Activated T-cell treated with anti-CD3 and anti-CD28 coated beads for 4 hours (primary cell): ENCODE data around the gene DENND4A.
A peak's percentile ranks its signal among the peaks of the same experiment; 100 is the strongest.
"Not testable (repeated sequence)": the region's sequence is repeated elsewhere in the genome, so short reads cannot be mapped to it uniquely, and the experiment has no call there.

Source experiments
- DNase-seq: peaks from one replicate; pipeline ENCODE4 v3.0.0-alpha.2; 2020

DENND4A gene

GRCh38 chr15:65626856-65627255 is 165.2 kb downstream of the DENND4A start:
- no peak for DNase-seq

DNA sequence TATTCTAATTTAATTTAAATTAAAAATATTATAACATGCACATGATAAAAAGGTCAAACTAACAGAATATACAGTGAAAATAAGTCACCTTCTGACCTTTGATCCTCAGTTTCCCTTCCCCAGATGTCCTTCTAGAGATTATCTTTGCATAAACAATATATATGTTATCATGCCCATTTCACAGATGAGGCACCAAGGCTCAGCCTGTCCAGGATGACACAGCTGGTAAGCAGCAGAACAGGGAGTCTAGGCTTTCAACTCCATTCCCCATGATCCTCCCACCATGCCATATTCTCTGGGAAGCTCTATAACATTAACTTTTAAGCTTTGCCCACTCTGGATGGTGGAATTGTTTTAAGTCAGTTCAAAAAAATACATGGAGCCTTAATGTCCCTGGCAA is 169.0 kb downstream of the DENND4A start:
- no peak for DNase-seq

- DNase-seq: no peak
Measured at GRCh38 chr15:65621638-65622037, 170.5 kb downstream of the DENND4A start, which contains the start of gene SLC24A1. TSS of gene SLC24A1 (plus strand) at chr15:65621938. CDS start at chr15:65624081, 2,143 bp downstream.

DNA sequence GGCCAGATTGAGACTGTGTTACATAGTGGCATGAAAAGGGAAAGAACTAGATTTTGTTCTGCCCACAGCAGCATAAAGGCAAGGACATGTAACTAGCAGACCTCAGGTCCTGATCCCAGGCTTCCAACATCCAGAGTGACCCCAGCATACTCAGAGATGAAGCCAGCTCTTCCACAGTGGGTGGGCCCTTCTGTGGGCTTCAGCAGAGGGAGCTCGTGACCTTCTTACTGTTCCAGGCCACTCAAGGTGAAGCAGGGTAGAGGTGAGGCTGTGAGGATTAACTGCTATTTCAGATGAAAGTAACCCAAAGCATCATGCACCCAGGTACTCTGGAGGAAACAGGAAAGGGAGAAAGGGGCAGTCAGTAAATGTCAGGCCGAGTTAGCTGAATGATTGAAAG is 171.3 kb downstream of the DENND4A start:
- DNase-seq: no peak

GRCh38 chr15:65619626-65620290 is 172.3 kb downstream of the DENND4A start:
- no peak for DNase-seq

GRCh38 chr15:65618560-65619109 is 173.5 kb downstream of the DENND4A start:
- no peak for DNase-seq

- not testable (repeated sequence) for DNase-seq
Measured at GRCh38 chr15:65615887-65616286, 176.2 kb downstream of the DENND4A start.

GRCh38 chr15:65612949-65613744 is 178.9 kb downstream of the DENND4A start:
- no peak for DNase-seq

- DNase-seq: no peak
Measured at GRCh38 chr15:65612616-65612946, 179.5 kb downstream of the DENND4A start.

GRCh38 chr15:65611888-65612615 is 180.0 kb downstream of the DENND4A start:
- no peak for DNase-seq

DNA sequence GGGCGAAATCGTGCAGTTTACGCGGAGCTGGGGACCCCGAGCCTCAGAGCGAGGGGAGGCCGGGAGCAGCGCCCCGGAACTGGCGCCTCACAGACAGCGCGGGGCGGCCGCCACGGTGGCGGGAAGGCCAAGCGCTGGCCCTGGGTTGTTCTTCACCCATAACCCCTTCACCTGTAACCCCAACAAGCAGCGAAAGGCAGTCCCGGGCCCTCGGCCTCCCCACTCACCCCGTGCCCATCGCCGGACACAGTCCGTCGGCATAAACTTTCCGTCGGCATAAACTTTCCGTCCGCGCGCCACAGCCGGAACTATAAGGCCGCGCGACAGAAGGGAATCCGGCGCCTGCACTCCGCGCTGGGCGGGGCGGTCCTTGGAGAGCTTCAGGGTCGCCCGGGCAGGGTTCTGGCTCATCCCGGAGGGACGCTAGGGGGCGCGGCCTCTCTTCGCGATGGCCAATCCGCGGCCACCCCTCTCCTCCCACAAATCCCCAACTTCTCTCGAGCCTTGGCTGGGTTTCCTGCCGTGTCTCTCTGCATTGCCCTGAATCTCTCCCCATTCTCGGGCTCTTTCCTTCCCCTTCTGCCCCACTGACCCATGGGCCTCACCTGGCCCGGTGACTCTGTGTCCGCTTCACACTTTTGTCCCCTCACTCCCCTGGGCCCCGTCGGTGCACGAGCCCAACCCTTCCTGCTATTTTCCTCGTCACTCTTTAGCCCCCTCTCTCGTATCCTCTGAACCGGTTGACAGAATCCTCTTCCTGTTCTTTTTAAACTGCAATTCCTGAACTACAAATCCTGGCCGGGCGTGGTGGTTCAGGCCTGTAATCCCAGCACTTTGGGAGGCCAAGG is 181.0 kb downstream of the DENND4A start, which contains the start of gene INTS14:
TSS of gene INTS14 (minus strand) at position 261 of the 848 bp plus-strand sequence. CDS start 3,751 bp downstream, outside the sequence.
- peak; percentile 90 for DNase-seq
